22Rv1 (cell line): ENCODE measurements around the gene SH3PXD2A.

Source experiments
- H3K27ac ChIP-seq: fragments of 450-650 bp; 2 replicates; pipeline ENCODE4 v1.5.1; 2017
- ZFX ChIP-seq: fragments of 450-650 bp; IDR thresholded peaks from 2 replicates; pipeline ENCODE4 v1.6.1; 2017; ENCODE audit warnings: antibody characterized with exemption, borderline replicate concordance
- TF ChIP-seq, protein P1 (sequence below): fragments of 450-650 bp; IDR thresholded peaks from 2 replicates; pipeline ENCODE4 v1.5.1; 2017; ENCODE audit warnings: mild to moderate bottlenecking

The SH3PXD2A gene

DNA sequence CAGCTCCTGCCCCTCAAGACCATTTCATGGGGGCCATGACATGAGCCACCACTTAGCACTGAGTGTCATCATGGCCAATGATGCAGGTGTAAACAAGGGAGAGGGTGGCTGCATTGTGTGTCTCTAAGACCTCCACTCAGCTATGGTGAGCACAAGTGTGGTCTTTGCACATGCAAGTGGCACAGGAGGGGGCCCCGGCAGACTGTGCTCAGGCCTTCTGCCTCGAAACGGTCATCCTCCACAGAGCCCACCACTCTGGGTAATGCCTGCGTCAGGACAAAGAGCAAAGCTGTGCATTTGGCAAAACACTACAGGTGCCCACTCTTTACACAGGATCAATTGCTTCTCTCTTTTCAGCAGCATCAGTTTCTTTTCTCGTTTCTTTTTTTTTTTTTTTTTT is 125.5 kb downstream of the SH3PXD2A start:
- TF ChIP-seq ZFX, result no peak
- TF ChIP-seq, protein P1, sequence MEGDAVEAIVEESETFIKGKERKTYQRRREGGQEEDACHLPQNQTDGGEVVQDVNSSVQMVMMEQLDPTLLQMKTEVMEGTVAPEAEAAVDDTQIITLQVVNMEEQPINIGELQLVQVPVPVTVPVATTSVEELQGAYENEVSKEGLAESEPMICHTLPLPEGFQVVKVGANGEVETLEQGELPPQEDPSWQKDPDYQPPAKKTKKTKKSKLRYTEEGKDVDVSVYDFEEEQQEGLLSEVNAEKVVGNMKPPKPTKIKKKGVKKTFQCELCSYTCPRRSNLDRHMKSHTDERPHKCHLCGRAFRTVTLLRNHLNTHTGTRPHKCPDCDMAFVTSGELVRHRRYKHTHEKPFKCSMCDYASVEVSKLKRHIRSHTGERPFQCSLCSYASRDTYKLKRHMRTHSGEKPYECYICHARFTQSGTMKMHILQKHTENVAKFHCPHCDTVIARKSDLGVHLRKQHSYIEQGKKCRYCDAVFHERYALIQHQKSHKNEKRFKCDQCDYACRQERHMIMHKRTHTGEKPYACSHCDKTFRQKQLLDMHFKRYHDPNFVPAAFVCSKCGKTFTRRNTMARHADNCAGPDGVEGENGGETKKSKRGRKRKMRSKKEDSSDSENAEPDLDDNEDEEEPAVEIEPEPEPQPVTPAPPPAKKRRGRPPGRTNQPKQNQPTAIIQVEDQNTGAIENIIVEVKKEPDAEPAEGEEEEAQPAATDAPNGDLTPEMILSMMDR, result no peak
- no peak overlapping the region for H3K27ac ChIP-seq

DNA sequence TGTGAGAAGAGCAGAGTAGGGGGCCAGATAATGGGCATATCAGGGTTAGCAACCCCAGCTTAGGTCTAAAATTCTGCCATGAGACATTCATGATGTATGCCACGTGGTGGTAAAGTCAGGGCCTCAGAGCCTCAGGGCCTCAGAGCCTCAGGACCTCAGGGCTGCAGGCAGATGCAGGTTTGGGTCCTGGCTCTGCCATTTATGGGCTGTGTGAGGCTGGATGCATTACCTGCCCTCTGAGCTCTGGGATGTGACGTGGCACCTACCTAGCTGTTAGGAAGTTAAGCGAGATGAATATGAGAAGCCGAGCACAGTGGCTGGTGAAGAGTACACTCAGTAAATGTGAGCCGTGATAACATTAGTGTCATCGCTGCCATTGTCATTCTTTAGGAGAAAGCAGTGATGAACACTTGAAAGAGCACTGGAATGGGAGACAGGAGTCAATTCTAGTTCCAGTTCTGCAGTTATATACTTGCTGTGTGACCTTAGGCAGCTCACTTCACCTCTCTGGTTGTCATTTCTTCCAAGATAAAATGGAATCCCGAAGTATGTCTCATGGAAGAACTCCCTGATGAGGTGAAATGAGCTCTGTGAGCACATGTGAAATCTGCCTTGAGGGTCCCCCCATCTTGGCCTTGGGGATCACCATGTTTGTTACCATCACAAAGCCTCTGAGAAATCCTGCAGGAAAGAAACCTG is 127.2 kb downstream of the SH3PXD2A start:
- TF ChIP-seq ZFX, result no peak
- TF ChIP-seq, protein P1, result no peak
- no peak overlapping the region for H3K27ac ChIP-seq

DNA sequence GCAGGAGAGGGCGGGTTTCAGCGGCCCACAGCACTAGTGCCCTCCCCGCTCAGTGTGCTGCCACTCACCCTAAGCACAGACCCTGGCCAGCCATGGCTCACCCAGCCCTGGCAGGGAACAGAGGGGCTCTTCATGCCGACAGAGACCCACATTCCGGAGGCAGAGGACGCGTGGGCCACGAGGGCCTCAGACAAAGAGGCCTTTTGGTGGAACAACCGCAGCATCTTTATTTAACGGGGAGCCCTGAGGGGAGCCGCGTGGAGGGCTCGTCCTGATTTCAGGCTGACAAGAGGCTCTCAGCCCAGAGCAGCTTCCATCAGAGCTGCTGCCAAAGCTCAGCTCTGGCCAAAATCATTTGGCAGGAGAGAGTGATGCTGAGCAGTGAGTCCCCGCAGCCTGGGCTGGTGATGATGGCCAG is 127.8 kb downstream of the SH3PXD2A start:
- TF ChIP-seq, protein P1, result no peak
- TF ChIP-seq ZFX, result no peak
- no peak overlapping the region for H3K27ac ChIP-seq

DNA sequence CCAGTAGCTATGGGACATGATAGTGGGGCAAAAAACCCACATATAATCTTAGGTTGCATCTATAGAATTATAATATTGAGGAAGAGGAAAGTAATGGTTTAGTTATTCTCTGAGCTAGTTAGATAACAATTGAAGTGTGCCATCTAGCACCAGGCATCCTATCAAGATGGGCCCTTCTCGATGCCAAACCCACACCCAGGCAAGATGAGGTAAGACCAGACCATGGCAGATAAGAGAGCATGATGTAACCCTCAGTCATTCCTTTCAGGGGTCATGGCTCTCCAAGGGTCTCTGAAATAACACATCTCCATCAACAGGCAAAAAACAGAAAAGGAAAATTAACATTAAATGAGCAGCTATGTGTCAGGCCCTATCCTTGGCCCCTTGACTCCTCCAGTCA is 128.7 kb downstream of the SH3PXD2A start:
- TF ChIP-seq, protein P1, result no peak
- TF ChIP-seq ZFX, result no peak
- H3K27ac ChIP-seq, result no peak overlapping the region

DNA sequence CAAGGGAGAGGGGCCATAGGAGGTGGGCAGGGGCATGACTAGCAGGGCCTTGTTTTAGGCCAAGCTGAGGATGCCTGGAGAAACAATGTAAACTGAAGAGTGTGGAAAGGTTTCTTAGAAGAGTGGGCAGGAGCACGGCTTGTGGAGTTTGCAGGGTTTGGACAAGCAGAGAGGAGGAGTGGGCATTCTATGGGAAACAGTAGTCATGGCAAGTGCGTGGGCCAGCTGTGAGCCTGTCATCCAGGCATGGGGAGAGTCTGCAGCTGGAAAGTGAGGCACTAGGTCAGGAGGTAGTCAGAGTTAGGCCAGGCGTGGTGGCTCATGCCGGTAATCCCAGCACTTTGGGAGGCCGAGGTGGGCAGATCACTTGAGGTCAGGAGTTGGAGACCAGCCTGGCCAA is 130.1 kb downstream of the SH3PXD2A start:
- no peak overlapping the region for H3K27ac ChIP-seq

DNA sequence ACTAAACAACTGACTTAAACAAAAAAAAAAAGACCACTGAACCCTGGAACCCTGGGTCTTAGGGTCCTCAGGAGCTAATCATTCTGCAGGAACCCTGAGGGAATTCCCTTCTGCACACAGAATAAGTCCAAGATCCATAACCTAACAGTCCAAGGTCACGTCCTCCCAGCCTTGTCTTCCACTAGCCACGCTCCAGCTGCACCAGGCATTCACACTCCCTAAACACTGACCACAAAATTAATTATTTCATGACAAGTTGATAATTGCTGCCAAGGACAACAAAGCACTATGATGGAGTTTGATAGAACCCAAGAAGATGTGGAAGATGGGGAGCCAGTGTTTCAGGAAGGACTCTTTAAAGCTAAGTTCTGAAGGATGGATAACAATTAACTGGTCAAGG is 130.6 kb downstream of the SH3PXD2A start:
- TF ChIP-seq, protein P1, result no peak
- no peak for TF ChIP-seq ZFX
- H3K27ac ChIP-seq, result no peak overlapping the region

More for the DNA sequence above, 130.1 kb downstream of the SH3PXD2A start:
- TF ChIP-seq, protein P1, result no peak
- TF ChIP-seq ZFX, result no peak

DNA sequence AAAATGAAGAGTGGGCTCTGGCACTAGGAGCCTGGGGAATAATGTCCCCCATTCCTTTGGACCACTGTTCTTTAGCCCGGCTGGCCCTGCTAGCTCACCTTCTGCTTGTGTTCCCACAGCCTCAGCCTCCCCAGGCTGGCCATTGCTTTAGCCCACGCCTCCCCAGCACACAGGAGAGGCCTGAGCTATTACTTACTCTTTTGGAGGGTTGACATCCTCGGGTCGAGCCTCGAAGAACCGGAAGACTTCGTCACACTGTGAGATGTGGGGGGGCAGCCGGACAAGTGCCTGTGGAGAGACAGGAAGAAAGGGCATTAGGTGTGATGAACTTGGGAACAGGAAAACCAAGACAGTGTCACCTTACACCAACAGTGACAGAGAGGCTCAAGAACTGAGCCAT is 131.3 kb downstream of the SH3PXD2A start:
- no peak for TF ChIP-seq ZFX
- TF ChIP-seq, protein P1, result no peak
- H3K27ac ChIP-seq, result no peak overlapping the region
